ENCODE data around the gene STK32A. TPM values are rescaled to one million over a fixed set of nuclear protein-coding genes. Genes with fewer than 3 reads are reported as not detected.

Gene STK32A
- total and polyA plus RNA-seq, 9 of the 15 experiments (the other 6 are each of a cell fraction or from before 2014, with no cell fraction given) = not detected

GRCh38 chr5:147245381-147246165 lies 10.7 kb downstream of the STK32A start (continued):
- no peak for TF ChIP-seq CHD2 (IDR thresholded peaks at IDR 0.05; ENCODE audit: low read depth, low read length)
- TF ChIP-seq SMARCA5 (IDR thresholded peaks at IDR 0.05) = no peak
- no peak for TF ChIP-seq RBM34 (IDR thresholded peaks at IDR 0.05; ENCODE audit: borderline replicate concordance, insufficient read depth, low read length)
- TF ChIP-seq ZNF655 (CRISPR knock-in tag; IDR thresholded peaks at IDR 0.05) = no peak

- no peak for FAIRE-seq
- no peaks in the 10 kb centered on the region for H3K9me1 ChIP-seq (ENCODE audit: control insufficient read depth, insufficient read depth, low read length)
- BruUV-seq (replicated peaks) = no TSS peak
- in situ Hi-C loops (cut with MboI) = no loop called here
- no peak overlapping the region for H3K4me2 ChIP-seq (ENCODE audit: insufficient read depth, low read length)
- POLR2A ChIA-PET = no interaction called here
- no peak for ATAC-seq
- H3K9me3 ChIP-seq (replicated peaks; ENCODE audit: control insufficient read depth, insufficient read depth, low read depth, low read length) = no peaks in the 10 kb centered on the region
- DNase-seq (ENCODE audit: extremely low read depth in 1 of 4, low spot score in 3 of 4) = no peak
- H4K20me1 ChIP-seq (replicated peaks; ENCODE audit: control insufficient read depth, insufficient read depth, low read length) = no peaks in the 10 kb centered on the region
- H3K79me2 ChIP-seq (ENCODE audit: control insufficient read depth, insufficient read depth, low read length) = no peaks in the 10 kb centered on the region
- no peaks in the 10 kb centered on the region for H3K4me1 ChIP-seq (replicated peaks in 1 of 2; ENCODE audit: control insufficient read depth in 2 of 2, insufficient read depth in 2 of 2, low read length in 2 of 2)
- WGBS (ENCODE audit: insufficient coverage, low coverage, missing lambda C conversion rate) = 0% methylated on average over 2 of the region's 2 CpGs
- H3K36me3 ChIP-seq (ENCODE audit: control insufficient read depth, insufficient read depth, low read length) = no peaks in the 10 kb centered on the region
- intact Hi-C loops (cut with micrococcal nuclease) = no loop called here
- H3K27me3 ChIP-seq (ENCODE audit: control insufficient read depth in 2 of 2, insufficient read depth in 2 of 2, low read length in 2 of 2) = no peaks in the 10 kb centered on the region
- no peak overlapping the region for H3K9ac ChIP-seq (ENCODE audit: insufficient read depth in 1 of 2, low read depth in 2 of 2, low read length in 2 of 2)
- no peak overlapping the region for H3K27ac ChIP-seq (ENCODE audit: extremely low read depth, low read depth, low read length)
- CTCF ChIA-PET (ENCODE audit: low intra/inter-chr PET ratio) = interaction anchor here (1.2 kb wide), 1 partner anchor 251 kb away, joined by 3 read pairs; no protein-coding TSS in a partner anchor
- no peak for TF ChIP-seq YY1 (IDR thresholded peaks at IDR 0.05; ENCODE audit: borderline replicate concordance in 1 of 3, control insufficient read depth in 1 of 3, extremely low read depth in 1 of 3, insufficient read depth in 3 of 3, insufficient read length in 1 of 3, insufficient replicate concordance in 2 of 3, low read depth in 1 of 3, low read length in 2 of 3)
- TF ChIP-seq SRSF9 (IDR thresholded peaks at IDR 0.05; ENCODE audit: borderline replicate concordance, low read depth, low read length) = no peak
- TF ChIP-seq GABPB1 (CRISPR knock-in tag; IDR thresholded peaks at IDR 0.05) = no peak
- TF ChIP-seq ZBTB26 (CRISPR knock-in tag; IDR thresholded peaks at IDR 0.05) = no peak
- H3K4me3 ChIP-seq = no peak overlapping the region
- H2AFZ ChIP-seq (ENCODE audit: low read depth, low read length) = no peak overlapping the region
These were observed 13.7 kb downstream of the STK32A start for GRCh38 chr5:147248561-147248960.
